ENCODE data around the gene IFTAP. TPM values are rescaled to one million over a fixed set of nuclear protein-coding genes. Genes with fewer than 3 reads are reported as not detected.

Gene IFTAP
- total and polyA plus RNA-seq, 4 donors, result 42.4 to 56.5 (median 46.8) TPM

DNA sequence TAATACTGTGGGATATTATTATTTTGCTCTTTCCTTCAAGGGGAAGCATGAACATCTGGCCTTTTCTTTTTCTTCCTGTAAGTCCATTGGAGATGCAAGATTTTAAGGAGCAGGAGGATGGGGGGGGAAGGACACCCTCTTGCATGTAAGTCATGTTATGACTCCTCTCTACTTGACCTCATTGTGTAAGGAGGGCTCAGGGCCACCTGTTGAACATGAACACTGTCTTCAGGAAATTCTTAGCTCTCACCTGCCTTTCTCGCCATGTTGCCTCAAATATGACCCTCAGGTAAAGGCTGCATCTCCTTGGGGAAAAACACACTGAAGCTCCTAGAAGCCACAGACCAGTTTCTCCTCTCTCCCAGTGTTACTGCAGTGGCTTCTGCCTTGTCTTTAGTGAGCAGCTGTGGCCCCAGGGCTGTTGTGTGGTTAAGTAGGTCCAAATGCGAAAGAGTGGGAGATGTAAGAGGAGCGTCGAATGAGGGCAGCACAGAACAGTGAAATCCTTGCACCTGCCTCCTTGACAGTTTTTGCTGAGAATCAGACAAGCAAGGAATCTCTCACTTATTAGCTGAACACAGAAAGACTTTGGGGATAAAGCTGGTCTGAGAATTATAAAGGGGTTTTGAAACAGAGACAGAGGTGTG lies 27.8 kb upstream of the IFTAP start:
- 100% methylated on average over 2 of the region's 4 CpGs for WGBS (ENCODE audit: insufficient coverage)
- Histone ChIP-seq H3K9me3 (ENCODE audit: control insufficient read depth, insufficient read depth, low read length) (no peaks in the 10 kb centered on the region), H3K4me3 (ENCODE audit: low read depth, low read length) (no peak overlapping the region), H3K27me3 (ENCODE audit: control insufficient read depth, insufficient read depth, low read length) (no peaks in the 10 kb centered on the region), H3K27ac (ENCODE audit: low read depth, low read length) (no peak overlapping the region), H3K4me1 (ENCODE audit: control insufficient read depth, insufficient read depth, low read length) (peaks cover 3% of the 10 kb centered on the region), H3K36me3 (ENCODE audit: control insufficient read depth, insufficient read depth, low read length) (no peaks in the 10 kb centered on the region)
- DNase-seq (ENCODE audit: low read depth in 4 of 6, low spot score in 6 of 6), result peak in 1 of 6 donors; percentile 10

DNA sequence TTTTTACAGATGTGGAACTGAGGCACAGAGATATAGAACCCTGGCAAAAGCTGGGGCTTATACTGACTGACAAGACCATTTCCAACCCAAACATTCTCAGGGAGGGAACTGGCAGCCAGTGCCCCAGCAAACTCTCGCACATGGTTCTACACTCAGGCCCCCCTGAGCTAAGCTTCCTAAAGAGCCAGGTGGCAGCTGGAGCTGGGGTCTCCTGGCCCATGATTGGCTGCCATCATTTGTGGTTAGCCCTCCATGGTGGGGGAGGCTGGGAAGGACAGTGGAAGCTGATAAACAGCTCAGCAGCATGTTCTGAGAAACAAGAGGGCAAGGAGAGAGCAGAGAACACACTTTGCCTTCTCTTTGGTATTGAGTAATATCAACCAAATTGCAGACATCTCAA lies 26.6 kb upstream of the IFTAP start, which contains the start of gene RAG1:
Gene RAG1, plus strand, starts transcription at position 314 of the 400 bp plus-strand sequence. CDS start 5,298 bp downstream, outside the sequence.
- H3K4me3 ChIP-seq (ENCODE audit: low read depth, low read length), result no peak within 1 kb of the TSS
- 83% methylated on average over 1 of the region's 1 CpG for WGBS (ENCODE audit: insufficient coverage)
- no peaks in the 10 kb centered on the region for H3K36me3 ChIP-seq (ENCODE audit: control insufficient read depth, insufficient read depth, low read length)
- H3K9me3 ChIP-seq (ENCODE audit: control insufficient read depth, insufficient read depth, low read length), result no peaks in the 10 kb centered on the region
- no peaks in the 10 kb centered on the region for H3K27me3 ChIP-seq (ENCODE audit: control insufficient read depth, insufficient read depth, low read length)
- H3K4me1 ChIP-seq (ENCODE audit: control insufficient read depth, insufficient read depth, low read length), result peaks cover 3% of the 10 kb centered on the region
- no peak for DNase-seq (ENCODE audit: low read depth in 4 of 6, low spot score in 6 of 6)
- H3K27ac ChIP-seq (ENCODE audit: low read depth, low read length), result no peak within 1 kb of the TSS

DNA sequence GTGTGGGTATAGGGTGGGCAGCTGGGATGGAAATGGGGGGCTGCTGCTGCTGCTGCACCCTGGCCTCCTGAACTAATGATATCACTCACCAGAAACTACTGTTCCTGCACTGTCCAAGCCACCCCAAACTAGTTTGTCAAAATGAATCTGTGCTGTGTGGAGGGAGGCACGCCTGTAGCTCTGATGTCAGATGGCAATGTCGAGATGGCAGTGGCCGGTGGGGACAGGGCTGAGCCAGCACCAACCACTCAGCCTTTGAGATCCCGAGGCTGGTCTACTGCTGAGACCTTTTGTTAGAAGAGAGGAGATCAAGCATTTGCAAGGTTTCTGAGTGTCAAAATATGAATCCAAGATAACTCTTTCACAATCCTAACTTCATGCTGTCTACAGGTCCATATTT lies 25.2 kb upstream of the IFTAP start:
- H3K4me1 ChIP-seq (ENCODE audit: control insufficient read depth, insufficient read depth, low read length), result peaks cover 3% of the 10 kb centered on the region
- no peaks in the 10 kb centered on the region for H3K36me3 ChIP-seq (ENCODE audit: control insufficient read depth, insufficient read depth, low read length)
- no peak overlapping the region for H3K27ac ChIP-seq (ENCODE audit: low read depth, low read length)
- H3K4me3 ChIP-seq (ENCODE audit: low read depth, low read length), result no peak overlapping the region
- H3K27me3 ChIP-seq (ENCODE audit: control insufficient read depth, insufficient read depth, low read length), result no peaks in the 10 kb centered on the region
- WGBS (ENCODE audit: insufficient coverage), result 92% methylated on average over 4 of the region's 4 CpGs
- DNase-seq (ENCODE audit: low read depth in 4 of 6, low spot score in 6 of 6), result no peak
- no peaks in the 10 kb centered on the region for H3K9me3 ChIP-seq (ENCODE audit: control insufficient read depth, insufficient read depth, low read length)

DNA sequence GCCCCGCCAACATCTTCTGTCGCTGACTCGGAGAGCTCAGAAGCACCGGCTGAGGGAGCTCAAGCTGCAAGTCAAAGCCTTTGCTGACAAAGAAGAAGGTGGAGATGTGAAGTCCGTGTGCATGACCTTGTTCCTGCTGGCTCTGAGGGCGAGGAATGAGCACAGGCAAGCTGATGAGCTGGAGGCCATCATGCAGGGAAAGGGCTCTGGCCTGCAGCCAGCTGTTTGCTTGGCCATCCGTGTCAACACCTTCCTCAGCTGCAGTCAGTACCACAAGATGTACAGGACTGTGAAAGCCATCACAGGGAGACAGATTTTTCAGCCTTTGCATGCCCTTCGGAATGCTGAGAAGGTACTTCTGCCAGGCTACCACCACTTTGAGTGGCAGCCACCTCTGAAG lies 19.8 kb upstream of the IFTAP start:
- Histone ChIP-seq H3K36me3 (ENCODE audit: control insufficient read depth, insufficient read depth, low read length) (no peaks in the 10 kb centered on the region), H3K4me1 (ENCODE audit: control insufficient read depth, insufficient read depth, low read length) (no peaks in the 10 kb centered on the region)

GRCh38 chr11:36577373-36577772 lies 16.9 kb upstream of the IFTAP start:
- no peaks in the 10 kb centered on the region for H3K27me3 ChIP-seq (ENCODE audit: control insufficient read depth, insufficient read depth, low read length)
- H3K4me1 ChIP-seq (ENCODE audit: control insufficient read depth, insufficient read depth, low read length), result no peaks in the 10 kb centered on the region
- no peak overlapping the region for H3K4me3 ChIP-seq (ENCODE audit: low read depth, low read length)
- no peaks in the 10 kb centered on the region for H3K9me3 ChIP-seq (ENCODE audit: control insufficient read depth, insufficient read depth, low read length)
- no peaks in the 10 kb centered on the region for H3K36me3 ChIP-seq (ENCODE audit: control insufficient read depth, insufficient read depth, low read length)
- WGBS (ENCODE audit: insufficient coverage), result no CpG with 5 or more reads among the region's 2 CpGs
- no peak overlapping the region for H3K27ac ChIP-seq (ENCODE audit: low read depth, low read length)
- DNase-seq (ENCODE audit: low read depth in 4 of 6, low spot score in 6 of 6), result peak in 2 of 6 donors; percentile 8 to 12

More for the DNA sequence above, 19.8 kb upstream of the IFTAP start:
- Histone ChIP-seq H3K9me3 (ENCODE audit: control insufficient read depth, insufficient read depth, low read length) (no peaks in the 10 kb centered on the region), H3K27me3 (ENCODE audit: control insufficient read depth, insufficient read depth, low read length) (no peaks in the 10 kb centered on the region), H3K27ac (ENCODE audit: low read depth, low read length) (no peak overlapping the region), H3K4me3 (ENCODE audit: low read depth, low read length) (no peak overlapping the region)
- 85% methylated on average over 8 of the region's 8 CpGs for WGBS (ENCODE audit: insufficient coverage)
- DNase-seq (ENCODE audit: low read depth in 4 of 6, low spot score in 6 of 6), result no peak

DNA sequence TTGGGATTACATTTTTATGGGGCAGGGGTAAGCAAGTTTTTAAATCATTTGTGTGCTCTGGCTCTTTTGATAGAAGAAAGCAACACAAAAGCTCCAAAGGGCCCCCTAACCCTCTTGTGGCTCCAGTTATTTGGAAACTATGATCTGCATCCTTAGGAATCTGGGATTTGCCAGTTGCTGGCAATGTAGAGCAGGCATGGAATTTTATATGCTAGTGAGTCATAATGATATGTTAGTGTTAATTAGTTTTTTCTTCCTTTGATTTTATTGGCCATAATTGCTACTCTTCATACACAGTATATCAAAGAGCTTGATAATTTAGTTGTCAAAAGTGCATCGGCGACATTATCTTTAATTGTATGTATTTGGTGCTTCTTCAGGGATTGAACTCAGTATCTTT lies 16.4 kb upstream of the IFTAP start:
- H3K4me1 ChIP-seq (ENCODE audit: control insufficient read depth, insufficient read depth, low read length), result no peaks in the 10 kb centered on the region
- no peaks in the 10 kb centered on the region for H3K36me3 ChIP-seq (ENCODE audit: control insufficient read depth, insufficient read depth, low read length)
- no peak overlapping the region for H3K27ac ChIP-seq (ENCODE audit: low read depth, low read length)
- no peaks in the 10 kb centered on the region for H3K9me3 ChIP-seq (ENCODE audit: control insufficient read depth, insufficient read depth, low read length)
- H3K27me3 ChIP-seq (ENCODE audit: control insufficient read depth, insufficient read depth, low read length), result no peaks in the 10 kb centered on the region
- no CpG with 5 or more reads among the region's 2 CpGs for WGBS (ENCODE audit: insufficient coverage)
- DNase-seq (ENCODE audit: low read depth in 4 of 6, low spot score in 6 of 6), result peak in 1 of 6 donors; percentile 9
- no peak overlapping the region for H3K4me3 ChIP-seq (ENCODE audit: low read depth, low read length)

- no peaks in the 10 kb centered on the region for H3K4me1 ChIP-seq (ENCODE audit: control insufficient read depth, insufficient read depth, low read length)
- WGBS (ENCODE audit: insufficient coverage), result no CpG with 5 or more reads among the region's 1 CpG
- H3K27ac ChIP-seq (ENCODE audit: low read depth, low read length), result no peak overlapping the region
- no peaks in the 10 kb centered on the region for H3K27me3 ChIP-seq (ENCODE audit: control insufficient read depth, insufficient read depth, low read length)
- peak in 1 of 6 donors; percentile 58 for DNase-seq (ENCODE audit: low read depth in 4 of 6, low spot score in 6 of 6)
- H3K9me3 ChIP-seq (ENCODE audit: control insufficient read depth, insufficient read depth, low read length), result no peaks in the 10 kb centered on the region
- H3K4me3 ChIP-seq (ENCODE audit: low read depth, low read length), result no peak overlapping the region
- H3K36me3 ChIP-seq (ENCODE audit: control insufficient read depth, insufficient read depth, low read length), result no peaks in the 10 kb centered on the region
Observed at GRCh38 chr11:36578458-36578857, 15.8 kb upstream of the IFTAP start.

GRCh38 chr11:36581536-36581935 lies 12.8 kb upstream of the IFTAP start:
- H3K36me3 ChIP-seq (ENCODE audit: control insufficient read depth, insufficient read depth, low read length), result no peaks in the 10 kb centered on the region
- H3K9me3 ChIP-seq (ENCODE audit: control insufficient read depth, insufficient read depth, low read length), result no peaks in the 10 kb centered on the region
- no peak overlapping the region for H3K4me3 ChIP-seq (ENCODE audit: low read depth, low read length)
- no peaks in the 10 kb centered on the region for H3K27me3 ChIP-seq (ENCODE audit: control insufficient read depth, insufficient read depth, low read length)
- H3K27ac ChIP-seq (ENCODE audit: low read depth, low read length), result no peak overlapping the region
- 51% methylated on average over 2 of the region's 2 CpGs for WGBS (ENCODE audit: insufficient coverage)
- no peaks in the 10 kb centered on the region for H3K4me1 ChIP-seq (ENCODE audit: control insufficient read depth, insufficient read depth, low read length)
- DNase-seq (ENCODE audit: low read depth in 4 of 6, low spot score in 6 of 6), result no peak

GRCh38 chr11:36583667-36584066 lies 10.6 kb upstream of the IFTAP start:
- Histone ChIP-seq H3K4me1 (ENCODE audit: control insufficient read depth, insufficient read depth, low read length) (no peaks in the 10 kb centered on the region), H3K27ac (ENCODE audit: low read depth, low read length) (no peak overlapping the region), H3K9me3 (ENCODE audit: control insufficient read depth, insufficient read depth, low read length) (no peaks in the 10 kb centered on the region), H3K27me3 (ENCODE audit: control insufficient read depth, insufficient read depth, low read length) (peaks cover 7% of the 10 kb centered on the region), H3K36me3 (ENCODE audit: control insufficient read depth, insufficient read depth, low read length) (no peaks in the 10 kb centered on the region), H3K4me3 (ENCODE audit: low read depth, low read length) (no peak overlapping the region)
- 66% methylated on average over 3 of the region's 3 CpGs for WGBS (ENCODE audit: insufficient coverage)
- DNase-seq (ENCODE audit: low read depth in 4 of 6, low spot score in 6 of 6), result no peak

DNA sequence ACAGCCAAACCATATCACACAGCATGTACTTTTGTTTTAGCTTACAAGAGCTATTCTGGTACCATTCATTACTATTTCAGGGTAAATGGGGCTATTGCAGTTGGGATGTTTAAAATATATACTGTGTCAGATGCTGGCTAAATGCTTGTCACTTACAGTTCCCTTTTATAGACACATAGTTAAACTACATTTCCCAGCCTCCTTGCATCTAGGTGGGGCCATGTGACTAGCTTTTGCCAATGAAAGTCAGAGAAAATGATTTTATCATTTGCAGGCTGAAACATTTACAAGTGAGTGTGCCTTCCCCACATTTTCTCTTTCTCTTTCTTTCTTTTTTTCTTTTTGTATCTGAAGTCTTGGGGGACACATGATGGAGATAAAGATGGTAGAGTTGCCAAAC lies 7.8 kb upstream of the IFTAP start:
- Histone ChIP-seq H3K9me3 (ENCODE audit: control insufficient read depth, insufficient read depth, low read length) (no peaks in the 10 kb centered on the region), H3K4me3 (ENCODE audit: low read depth, low read length) (no peak overlapping the region), H3K27me3 (ENCODE audit: control insufficient read depth, insufficient read depth, low read length) (peaks cover 13% of the 10 kb centered on the region), H3K36me3 (ENCODE audit: control insufficient read depth, insufficient read depth, low read length) (no peaks in the 10 kb centered on the region), H3K27ac (ENCODE audit: low read depth, low read length) (no peak overlapping the region), H3K4me1 (ENCODE audit: control insufficient read depth, insufficient read depth, low read length) (no peaks in the 10 kb centered on the region)
- DNase-seq (ENCODE audit: low read depth in 4 of 6, low spot score in 6 of 6), result no peak
